Upper lobe of left lung (tissue), 4 donors: ENCODE measurements around the gene CMSS1.
A peak's percentile ranks its signal among the peaks of the same experiment; 100 is the strongest.

Source experiments
- EP300 ChIP-seq, 4 donors: sonication (generic); formaldehyde crosslinking; IDR thresholded peaks; one replicate each; pipeline ENCODE4 v1.5.1; 2017; ENCODE audit warnings: antibody characterized with exemption in 4 of 4, control low read depth in 2 of 4
- POLR2A ChIP-seq, 4 donors: fragments of 450-650 bp; IDR thresholded peaks; one replicate each; pipeline ENCODE4 v1.5.1; 2016 to 2017; ENCODE audit warnings: antibody characterized with exemption in 4 of 4, mild to moderate bottlenecking in 2 of 4
- POLR2AphosphoS5 ChIP-seq, 2 donors: sonication (generic); formaldehyde crosslinking; IDR thresholded peaks; one replicate each; pipeline ENCODE4 v1.5.1; 2017; ENCODE audit warnings: antibody characterized with exemption in 2 of 2
- TF ChIP-seq, protein P1 (sequence below), 6 experiments: fragments of 450-650 bp in 4 of 6; fragments of 200-600 bp in 2 of 6; sonication (generic) in 2 of 6; IDR thresholded peaks; one replicate each; pipeline ENCODE4 v1.5.1; 2016 to 2019; ENCODE audit warnings: antibody characterized with exemption in 6 of 6

DNA sequence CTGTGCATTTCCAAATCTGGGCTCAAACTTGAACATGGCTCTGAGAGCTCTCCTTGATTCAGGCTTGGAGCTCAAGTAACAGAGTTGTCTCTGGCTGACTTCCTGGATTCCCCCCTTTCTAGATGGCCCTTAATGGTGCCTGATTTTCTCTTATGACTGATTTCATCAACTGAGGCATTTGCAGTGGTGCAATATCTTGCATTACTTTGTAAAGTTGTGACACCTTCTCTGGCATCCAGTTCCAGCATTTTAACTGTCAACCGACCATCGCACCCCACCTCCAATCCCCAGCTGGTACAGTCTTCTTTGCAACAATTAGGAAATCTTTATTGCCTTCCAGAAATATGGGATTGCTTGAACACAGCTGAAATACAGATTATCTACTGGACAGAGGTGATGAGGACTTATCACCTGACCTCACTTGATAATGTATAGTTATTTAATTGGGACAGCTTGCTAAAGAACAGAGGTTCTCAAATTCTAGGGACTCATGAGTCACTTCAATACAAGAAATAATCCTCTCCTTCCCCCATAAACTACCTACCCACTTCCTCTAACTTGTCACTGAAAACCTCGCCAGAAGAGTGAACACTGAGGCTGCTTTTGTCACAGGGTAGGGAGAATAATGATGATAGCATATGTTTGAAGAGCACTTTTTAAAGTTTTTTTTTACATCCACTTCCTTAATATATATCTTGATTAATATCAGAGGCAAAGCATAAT is 254.8 kb downstream of the CMSS1 start:
- TF ChIP-seq, protein P1, sequence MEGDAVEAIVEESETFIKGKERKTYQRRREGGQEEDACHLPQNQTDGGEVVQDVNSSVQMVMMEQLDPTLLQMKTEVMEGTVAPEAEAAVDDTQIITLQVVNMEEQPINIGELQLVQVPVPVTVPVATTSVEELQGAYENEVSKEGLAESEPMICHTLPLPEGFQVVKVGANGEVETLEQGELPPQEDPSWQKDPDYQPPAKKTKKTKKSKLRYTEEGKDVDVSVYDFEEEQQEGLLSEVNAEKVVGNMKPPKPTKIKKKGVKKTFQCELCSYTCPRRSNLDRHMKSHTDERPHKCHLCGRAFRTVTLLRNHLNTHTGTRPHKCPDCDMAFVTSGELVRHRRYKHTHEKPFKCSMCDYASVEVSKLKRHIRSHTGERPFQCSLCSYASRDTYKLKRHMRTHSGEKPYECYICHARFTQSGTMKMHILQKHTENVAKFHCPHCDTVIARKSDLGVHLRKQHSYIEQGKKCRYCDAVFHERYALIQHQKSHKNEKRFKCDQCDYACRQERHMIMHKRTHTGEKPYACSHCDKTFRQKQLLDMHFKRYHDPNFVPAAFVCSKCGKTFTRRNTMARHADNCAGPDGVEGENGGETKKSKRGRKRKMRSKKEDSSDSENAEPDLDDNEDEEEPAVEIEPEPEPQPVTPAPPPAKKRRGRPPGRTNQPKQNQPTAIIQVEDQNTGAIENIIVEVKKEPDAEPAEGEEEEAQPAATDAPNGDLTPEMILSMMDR (IDR thresholded peaks at IDR 0.05) = no peak
- TF ChIP-seq POLR2A (IDR thresholded peaks at IDR 0.05) (no peak), EP300 (IDR thresholded peaks at IDR 0.05) (no peak), POLR2AphosphoS5 (IDR thresholded peaks at IDR 0.05) (peak; percentile 9 to 21)
